Measurements from ENCODE around the gene BSDC1.
A peak's percentile ranks its signal among the peaks of the same experiment; 100 is the strongest.
"Not testable (repeated sequence)": the region's sequence is repeated elsewhere in the genome, so short reads cannot be mapped to it uniquely, and the experiment has no call there.

BSDC1 gene

GRCh38 chr1:32394141-32394889 is at the start of gene BSDC1:
TSS of gene BSDC1 (minus strand) at chr1:32394441. CDS start at chr1:32394414, 27 bp downstream.
- DNase-seq (ENCODE audit: low read depth in 2 of 2): peak; percentile 94 to 95

GRCh38 chr1:32441467-32441866 is 47.2 kb upstream of the BSDC1 start:
- DNase-seq (ENCODE audit: low read depth in 2 of 2): not testable (repeated sequence)

GRCh38 chr1:32438777-32439176 is 44.5 kb upstream of the BSDC1 start:
- not testable (repeated sequence) for DNase-seq (ENCODE audit: low read depth in 2 of 2)

- DNase-seq (ENCODE audit: low read depth in 2 of 2): no peak
These were observed 43.9 kb upstream of the BSDC1 start for GRCh38 chr1:32438136-32438535.

- no peak for DNase-seq (ENCODE audit: low read depth in 2 of 2)
These were observed 37.6 kb upstream of the BSDC1 start for GRCh38 chr1:32431736-32432400.

GRCh38 chr1:32427264-32427963 is 33.2 kb upstream of the BSDC1 start:
- no peak for DNase-seq (ENCODE audit: low read depth in 2 of 2)

- DNase-seq (ENCODE audit: low read depth in 2 of 2): no peak
These were observed 32.4 kb upstream of the BSDC1 start for GRCh38 chr1:32426489-32427255.

- DNase-seq (ENCODE audit: low read depth in 2 of 2): no peak
These were observed 27.5 kb upstream of the BSDC1 start for GRCh38 chr1:32421775-32422174.

- no peak for DNase-seq (ENCODE audit: low read depth in 2 of 2)
These were observed 20.1 kb upstream of the BSDC1 start for GRCh38 chr1:32414186-32414886.

- DNase-seq (ENCODE audit: low read depth in 2 of 2): peak; percentile 54 to 71
These were observed 19.4 kb upstream of the BSDC1 start for GRCh38 chr1:32413507-32414185.

GRCh38 chr1:32411261-32411660 is 17.0 kb upstream of the BSDC1 start:
- DNase-seq (ENCODE audit: low read depth in 2 of 2): no peak

- DNase-seq (ENCODE audit: low read depth in 2 of 2): no peak
These were observed 12.4 kb upstream of the BSDC1 start for GRCh38 chr1:32406629-32407111.

GRCh38 chr1:32405672-32406467 is 11.6 kb upstream of the BSDC1 start:
- DNase-seq (ENCODE audit: low read depth in 2 of 2): no peak

GRCh38 chr1:32404946-32405345 is 10.7 kb upstream of the BSDC1 start:
- no peak for DNase-seq (ENCODE audit: low read depth in 2 of 2)

- peak; percentile 5 to 8 for DNase-seq (ENCODE audit: low read depth in 2 of 2)
These were observed 6.8 kb upstream of the BSDC1 start for GRCh38 chr1:32400876-32401631.

GRCh38 chr1:32399843-32400242 is 5.6 kb upstream of the BSDC1 start:
- no peak for DNase-seq (ENCODE audit: low read depth in 2 of 2)

- DNase-seq (ENCODE audit: low read depth in 2 of 2): no peak
These were observed 4.2 kb upstream of the BSDC1 start for GRCh38 chr1:32398401-32398800.

- DNase-seq (ENCODE audit: low read depth in 2 of 2): not testable (repeated sequence)
These were observed 2.3 kb upstream of the BSDC1 start for GRCh38 chr1:32396524-32396923.

- DNase-seq (ENCODE audit: low read depth in 2 of 2): no peak
These were observed 720 bp upstream of the BSDC1 start for GRCh38 chr1:32394890-32395432.
